Activated effector memory CD4-positive, alpha-beta T cell treated with anti-CD3 and anti-CD28 coated beads, Interleukin-2, amount 50 U/mL, for 16 hours (primary cell): Measurements from ENCODE around the gene TIMM29.
A peak's percentile ranks its signal among the peaks of the same experiment; 100 is the strongest.
"Not testable (repeated sequence)": the region's sequence is repeated elsewhere in the genome, so short reads cannot be mapped to it uniquely, and the experiment has no call there.

ENCODE experiments used
- DNase-seq: peaks from one replicate; pipeline ENCODE4 v3.0.0-alpha.2; 2020

TIMM29 gene

GRCh38 chr19:10946958-10947657 is 18.5 kb downstream of the TIMM29 start:
- DNase-seq = no peak

- no peak for DNase-seq
Observed at GRCh38 chr19:10952809-10953208, 24.2 kb downstream of the TIMM29 start.

GRCh38 chr19:10959277-10959968 is 30.8 kb downstream of the TIMM29 start:
- not testable (repeated sequence) for DNase-seq

DNA sequence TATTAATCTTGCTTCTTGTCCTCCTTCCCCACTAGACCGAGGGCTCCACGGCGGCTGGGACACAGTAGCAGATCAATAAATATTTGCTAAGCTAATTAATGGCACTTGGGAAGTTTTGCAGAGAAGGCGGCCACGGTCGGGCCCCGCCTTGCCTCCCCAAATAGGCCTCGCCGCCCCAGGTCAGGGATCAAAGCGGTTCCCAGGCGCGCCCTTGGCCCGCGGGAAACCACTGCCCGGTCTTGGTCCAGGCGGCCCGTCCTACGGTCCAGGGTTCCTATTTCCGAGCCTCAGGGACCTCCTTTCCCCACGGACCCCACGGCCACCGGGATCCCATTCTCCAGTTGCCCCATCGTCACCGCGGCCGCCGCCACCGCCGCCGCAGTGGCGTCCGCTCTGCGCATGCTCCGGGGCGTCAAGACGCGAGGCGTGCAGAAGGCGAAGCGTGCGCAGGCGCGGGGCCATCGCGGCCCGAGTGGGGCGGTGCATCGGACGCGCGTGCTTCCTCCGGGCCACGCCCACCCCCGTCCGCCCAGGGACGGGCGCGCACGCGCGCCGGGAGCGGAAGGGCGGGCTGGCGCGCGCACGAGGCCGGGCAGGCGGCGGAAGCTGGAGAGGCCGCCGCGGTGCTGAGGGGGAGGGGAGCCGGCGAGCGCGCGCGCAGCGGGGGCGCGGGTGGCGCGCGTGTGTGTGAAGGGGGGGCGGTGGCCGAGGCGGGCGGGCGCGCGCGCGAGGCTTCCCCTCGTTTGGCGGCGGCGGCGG is 31.9 kb downstream of the TIMM29 start, which contains the start of gene SMARCA4:
Gene SMARCA4, plus strand, starts transcription at position 717 of the 759 bp plus-strand sequence. CDS start 23,122 bp downstream, outside the sequence.
- peak; percentile 99 for DNase-seq

DNA sequence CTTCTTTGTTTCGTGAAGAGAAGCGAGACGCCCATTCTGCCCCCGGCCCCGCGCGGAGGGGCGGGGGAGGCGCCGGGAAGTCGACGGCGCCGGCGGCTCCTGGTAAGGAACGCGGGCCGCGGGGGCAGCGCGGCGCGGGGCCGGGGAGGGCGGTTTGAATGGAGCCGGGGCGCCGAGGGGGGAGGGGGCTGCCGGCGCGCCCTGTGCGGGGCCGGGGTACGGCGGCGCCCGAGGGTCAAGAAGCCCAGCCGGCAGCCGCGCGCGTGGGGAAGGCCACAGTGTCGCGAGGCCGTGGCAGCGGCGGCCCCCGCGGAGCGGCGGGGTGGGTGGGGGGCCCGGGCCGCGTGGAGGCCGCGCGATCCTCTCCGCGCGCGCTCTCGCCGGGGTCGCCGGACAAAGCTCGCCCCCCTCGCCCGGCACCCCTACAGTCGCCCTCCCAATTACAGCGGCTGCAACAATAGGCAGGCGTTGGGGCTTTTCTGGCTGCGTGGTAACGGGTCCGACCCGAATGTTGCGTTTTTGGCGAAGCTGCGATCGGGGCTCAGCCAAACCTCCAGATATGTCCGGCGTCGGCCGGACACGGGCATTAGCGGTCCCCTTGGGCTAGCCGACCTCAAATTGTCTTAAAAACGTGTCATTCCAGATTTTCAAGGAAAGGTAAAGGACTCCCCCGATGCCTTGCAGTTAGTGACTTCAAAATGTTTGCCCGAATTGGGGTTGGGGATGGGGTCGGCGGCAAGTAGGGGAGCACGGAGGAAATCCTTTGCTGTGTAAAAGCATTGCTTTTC is 32.7 kb downstream of the TIMM29 start:
- no peak for DNase-seq

DNA sequence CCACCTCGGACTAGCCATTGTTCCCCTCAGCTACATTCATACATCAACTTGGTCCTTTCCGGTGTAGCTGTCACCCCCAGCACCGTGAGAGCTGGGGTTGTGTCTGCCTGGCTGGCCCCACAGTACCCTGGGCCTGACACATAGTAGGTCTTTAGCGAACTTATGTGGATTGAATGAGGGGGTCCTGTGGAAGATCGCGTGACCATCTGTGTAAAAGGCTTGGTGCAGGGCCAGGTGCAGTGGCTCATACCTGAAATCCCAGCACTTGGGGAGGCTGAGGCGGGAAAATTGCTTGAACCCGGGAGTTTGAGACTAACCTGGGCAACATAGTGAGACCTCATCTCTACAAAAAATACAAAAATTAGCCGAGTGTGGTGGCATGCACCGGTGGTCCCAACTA is 34.3 kb downstream of the TIMM29 start:
- DNase-seq = no peak

DNA sequence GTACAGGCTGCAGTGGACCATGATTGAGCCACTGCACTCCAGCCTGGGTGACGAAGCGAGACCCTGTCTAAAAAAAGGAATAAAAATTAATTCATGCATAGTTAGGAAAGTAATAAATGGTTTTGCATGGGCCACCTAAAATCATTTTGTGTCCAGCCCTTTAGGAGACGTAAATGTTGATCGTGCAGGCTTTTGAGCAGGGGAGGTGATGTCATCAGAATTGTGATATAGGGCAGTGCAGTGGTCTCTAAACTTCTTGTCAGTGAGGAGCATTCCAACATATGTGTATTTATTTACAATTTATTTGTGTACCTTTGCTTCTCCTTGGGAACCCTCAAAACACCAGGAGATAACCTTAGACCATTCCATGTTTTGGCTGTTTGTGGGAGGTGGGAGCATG is 35.3 kb downstream of the TIMM29 start:
- DNase-seq = no peak

- no peak for DNase-seq
Observed at GRCh38 chr19:10964903-10965302, 36.3 kb downstream of the TIMM29 start.

DNA sequence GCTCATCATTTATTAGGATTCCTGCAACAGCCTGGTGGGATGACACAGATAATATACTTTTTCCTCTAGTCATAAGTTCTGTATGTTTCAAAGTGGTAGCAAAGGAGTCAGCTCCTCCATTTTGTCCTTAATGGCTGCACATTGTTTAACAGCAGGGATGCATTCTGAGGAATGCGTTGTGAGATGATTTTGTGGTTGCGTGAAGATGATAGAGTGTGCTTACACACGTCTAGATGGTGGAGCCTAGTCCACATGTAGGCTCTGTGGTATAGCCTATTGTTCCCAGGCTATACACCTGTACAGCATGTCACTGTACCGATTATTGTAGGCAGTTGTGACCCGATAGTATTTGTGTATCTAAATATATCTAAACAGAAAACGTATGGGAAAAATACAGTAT is 36.8 kb downstream of the TIMM29 start:
- DNase-seq = no peak

GRCh38 chr19:10966809-10967208 is 38.2 kb downstream of the TIMM29 start:
- DNase-seq = no peak

GRCh38 chr19:10968527-10969135 is 40.0 kb downstream of the TIMM29 start:
- no peak for DNase-seq

- DNase-seq = no peak
Observed at GRCh38 chr19:10971107-10971726, 42.6 kb downstream of the TIMM29 start.

GRCh38 chr19:10975374-10976130 is 46.9 kb downstream of the TIMM29 start:
- DNase-seq = no peak

- DNase-seq = no peak
Observed at GRCh38 chr19:10976131-10976892, 47.7 kb downstream of the TIMM29 start.

GRCh38 chr19:10977742-10978092 is 49.1 kb downstream of the TIMM29 start:
- DNase-seq = no peak
